Effector CD4-positive, alpha-beta T cell (primary cell): ENCODE measurements around the gene UBE2R2.
A peak's percentile ranks its signal among the peaks of the same experiment; 100 is the strongest.
"Not testable (repeated sequence)": the region's sequence is repeated elsewhere in the genome, so short reads cannot be mapped to it uniquely, and the experiment has no call there.

Experiments used
- DNase-seq: peaks from one replicate; pipeline ENCODE4 v3.0.0-alpha.2; 2020

Gene UBE2R2

DNA sequence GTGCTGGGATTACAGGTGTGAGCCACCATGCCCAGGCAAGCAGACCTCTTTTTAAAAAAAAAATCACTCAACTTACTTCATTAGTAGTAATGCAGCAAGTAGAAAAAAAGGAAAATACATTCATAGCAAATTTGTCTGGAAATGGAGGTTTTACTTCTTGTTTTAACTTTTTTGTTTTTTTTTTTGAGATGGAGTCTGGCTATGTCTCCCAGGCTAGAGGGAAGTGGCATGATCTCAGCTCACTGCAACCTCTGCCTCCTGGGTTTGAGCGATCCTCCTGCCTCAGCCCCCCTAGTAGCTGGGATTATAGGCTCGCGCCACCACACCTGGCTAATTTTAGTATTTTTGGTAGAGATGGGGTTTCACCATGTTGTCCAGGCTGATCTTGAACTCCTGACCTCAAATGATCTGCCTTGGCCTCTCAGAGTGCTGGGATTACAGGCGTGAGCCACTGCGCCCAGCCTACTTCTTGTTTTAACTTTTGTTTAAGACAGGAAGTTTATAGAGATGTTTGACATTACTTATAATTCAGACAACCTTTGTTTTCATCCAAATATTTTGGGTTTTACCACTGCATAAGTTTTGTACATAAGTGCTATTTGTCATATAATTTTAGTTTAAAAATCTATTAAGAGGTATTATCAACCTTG lies 26.5 kb downstream of the UBE2R2 start:
- DNase-seq, result no peak

GRCh38 chr9:33846231-33846630 lies 29.3 kb downstream of the UBE2R2 start:
- DNase-seq, result no peak

- DNase-seq, result not testable (repeated sequence)
These were observed 30.9 kb downstream of the UBE2R2 start for GRCh38 chr9:33847894-33848205.

DNA sequence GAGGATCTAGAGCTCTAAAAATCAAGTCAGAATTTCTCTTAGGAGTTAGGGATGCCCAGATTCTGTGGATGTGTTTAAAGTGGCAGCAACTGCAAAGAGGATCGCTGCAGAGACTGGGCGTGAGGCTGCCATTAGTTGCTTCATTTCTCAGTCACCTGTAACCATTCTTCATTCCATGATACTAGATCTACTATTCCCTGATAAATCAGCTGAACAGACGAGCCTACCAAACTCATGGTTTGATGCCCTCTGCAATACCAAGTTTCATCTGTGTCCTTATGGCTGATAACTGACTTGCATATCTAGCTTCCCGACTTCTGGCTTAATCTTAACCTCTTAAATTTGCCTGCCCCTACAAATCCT lies 33.3 kb downstream of the UBE2R2 start:
- no peak for DNase-seq

GRCh38 chr9:33850677-33851076 lies 33.7 kb downstream of the UBE2R2 start:
- no peak for DNase-seq

DNA sequence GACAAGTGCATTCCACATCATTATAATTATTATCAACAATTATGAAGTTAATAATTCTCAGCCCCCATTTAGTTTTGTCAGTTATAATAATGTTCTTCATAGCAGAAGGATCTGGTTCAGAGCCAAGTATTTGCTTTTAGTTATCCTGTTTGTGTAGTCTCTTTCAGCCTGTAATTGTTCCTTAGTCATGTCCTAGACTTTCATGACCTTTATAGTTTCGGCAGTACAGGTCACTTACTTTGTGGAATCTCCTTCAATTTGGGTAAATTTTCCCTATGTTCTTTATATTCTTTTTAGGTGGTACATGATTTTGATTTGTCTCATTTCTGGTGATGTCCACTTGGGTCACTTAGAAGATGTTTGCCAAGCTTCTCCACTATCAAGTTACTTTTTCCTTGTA lies 34.3 kb downstream of the UBE2R2 start:
- no peak for DNase-seq

GRCh38 chr9:33852216-33852826 lies 35.4 kb downstream of the UBE2R2 start:
- DNase-seq, result peak; percentile 54

DNA sequence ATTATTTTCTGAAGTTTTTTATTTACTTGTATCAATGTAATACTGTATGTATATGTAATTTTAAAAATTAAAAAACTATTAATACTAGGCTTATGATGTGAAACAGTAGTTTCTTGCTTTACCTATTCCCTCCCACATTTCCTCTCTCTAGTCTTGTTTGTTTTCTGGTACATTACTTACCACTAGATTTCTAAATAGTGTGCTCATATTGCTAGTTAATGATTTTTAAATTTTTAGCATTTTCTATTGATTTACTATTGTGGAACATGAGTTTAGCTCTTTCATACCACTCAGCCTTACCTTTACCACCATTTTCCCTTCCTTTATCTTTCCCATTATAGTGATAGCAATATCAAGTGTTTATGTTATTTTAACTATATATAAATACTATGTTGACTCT lies 39.3 kb downstream of the UBE2R2 start:
- no peak for DNase-seq

GRCh38 chr9:33858423-33858822 lies 41.5 kb downstream of the UBE2R2 start:
- DNase-seq, result no peak

DNA sequence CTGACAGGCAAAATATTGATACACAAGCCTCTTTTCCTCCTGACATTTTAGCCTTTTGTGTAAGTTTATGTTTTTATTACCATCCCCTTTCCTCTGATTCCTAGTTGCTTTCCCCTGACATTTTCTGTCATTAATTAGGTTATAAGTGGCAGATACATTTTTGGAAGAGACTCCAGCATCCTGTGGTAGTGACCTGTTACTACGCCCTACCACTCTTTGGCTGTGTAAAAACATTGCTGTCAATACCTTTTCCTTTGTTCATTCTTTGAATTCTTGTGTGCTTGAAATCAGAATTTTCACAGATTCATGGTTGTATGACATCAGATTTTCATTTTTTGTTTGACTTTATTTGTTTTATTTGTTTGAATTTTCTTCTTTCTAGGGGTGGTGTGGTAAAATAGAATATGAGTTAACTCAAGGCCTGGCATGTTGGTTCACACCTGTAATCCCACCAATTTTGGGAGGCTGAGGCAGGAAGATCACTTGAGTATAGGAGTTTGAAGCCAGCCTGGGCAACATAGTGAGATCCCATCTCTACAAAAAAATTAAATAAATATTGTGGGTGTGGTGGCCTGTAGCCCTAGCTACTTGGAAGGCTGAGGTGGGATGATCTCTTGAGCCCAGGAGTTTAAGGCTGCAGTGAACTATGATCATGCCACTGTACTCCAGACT lies 43.4 kb downstream of the UBE2R2 start:
- DNase-seq, result no peak

- DNase-seq, result no peak
These were observed 45.0 kb downstream of the UBE2R2 start for GRCh38 chr9:33861917-33862453.

DNA sequence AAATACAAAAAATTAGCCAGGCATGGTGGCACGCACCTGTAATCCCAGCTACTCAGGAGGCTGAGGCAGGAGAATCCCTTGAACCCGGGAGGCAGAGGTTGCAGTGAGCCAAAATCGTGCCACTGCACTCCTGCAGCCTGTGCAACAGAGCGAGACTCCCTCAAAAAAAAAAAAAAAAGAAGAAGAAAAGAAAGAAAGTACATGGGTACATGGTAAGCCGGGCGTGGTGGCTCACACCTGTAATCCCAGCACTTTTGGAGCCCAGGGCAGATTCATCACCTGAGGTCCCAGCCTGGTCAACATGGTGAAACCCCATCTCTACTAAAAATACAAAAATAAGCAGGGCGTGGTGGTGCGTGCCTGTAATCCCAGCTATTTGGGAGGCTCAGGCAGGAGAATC lies 46.1 kb downstream of the UBE2R2 start:
- DNase-seq, result not testable (repeated sequence)

DNA sequence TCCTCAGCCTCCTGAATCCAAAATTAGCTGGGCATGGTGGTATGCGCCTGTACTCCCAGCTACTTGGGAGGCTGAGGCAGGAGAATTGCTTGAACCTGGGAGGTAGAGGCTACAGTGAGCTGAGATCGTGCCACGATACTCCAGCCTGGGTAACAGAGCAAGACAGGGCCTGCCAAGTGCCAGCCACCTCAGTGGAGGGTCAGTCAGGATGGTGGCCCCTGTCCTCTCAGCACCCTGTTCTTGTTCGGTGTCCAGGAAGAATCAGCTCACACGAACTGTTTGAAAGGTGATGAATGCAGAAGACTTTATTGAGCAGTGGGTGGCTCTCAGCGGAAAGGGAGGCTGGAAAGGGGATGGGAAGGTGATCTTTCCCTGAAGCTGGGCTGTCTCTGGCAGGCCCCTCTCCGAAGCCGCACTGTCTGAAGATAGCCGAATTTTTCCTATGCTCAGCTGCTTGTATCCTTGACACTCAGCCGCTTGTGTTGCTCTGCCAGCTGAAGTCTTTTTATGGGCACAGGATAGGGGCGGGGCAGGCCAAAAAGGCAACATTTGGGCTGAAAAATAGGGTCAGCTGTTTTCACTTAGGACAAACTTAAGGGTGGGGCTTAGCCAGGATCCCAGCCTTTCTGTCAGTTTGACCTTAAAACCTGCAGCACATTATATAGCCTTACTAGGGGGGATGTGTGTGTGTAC lies 50.9 kb downstream of the UBE2R2 start:
- no peak for DNase-seq

DNA sequence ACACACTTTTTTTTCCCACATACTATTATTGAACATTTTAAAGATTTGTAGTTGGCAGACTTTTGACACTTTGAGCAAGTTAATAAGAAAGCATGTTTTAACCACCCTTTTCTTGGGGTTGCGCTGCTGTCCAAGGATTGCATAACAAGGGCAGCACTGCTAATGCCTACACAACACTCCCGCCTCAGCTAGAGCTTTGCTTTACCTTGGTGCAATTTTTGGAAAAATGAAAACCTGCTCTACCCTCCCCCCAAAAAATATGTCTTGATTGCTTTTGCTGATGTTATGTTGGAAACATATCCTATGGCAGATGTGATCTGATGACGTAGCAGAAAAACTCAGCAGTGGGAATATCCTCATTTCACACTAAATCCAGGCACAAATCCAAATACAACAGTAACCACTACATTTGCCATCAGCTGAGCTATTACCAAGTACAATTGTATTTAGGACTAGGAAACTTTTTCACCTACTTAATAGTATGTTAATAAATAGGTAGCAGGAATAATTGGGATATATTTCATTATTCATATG lies 51.5 kb downstream of the UBE2R2 start:
- no peak for DNase-seq

GRCh38 chr9:33869243-33869642 lies 52.3 kb downstream of the UBE2R2 start:
- DNase-seq, result not testable (repeated sequence)

- DNase-seq, result no peak
These were observed 60.9 kb downstream of the UBE2R2 start for GRCh38 chr9:33877727-33878489.

- no peak for DNase-seq
These were observed 61.9 kb downstream of the UBE2R2 start for GRCh38 chr9:33878691-33879366.

GRCh38 chr9:33880211-33881089 lies 63.5 kb downstream of the UBE2R2 start:
- DNase-seq, result no peak

GRCh38 chr9:33881635-33882034 lies 64.7 kb downstream of the UBE2R2 start:
- no peak for DNase-seq

DNA sequence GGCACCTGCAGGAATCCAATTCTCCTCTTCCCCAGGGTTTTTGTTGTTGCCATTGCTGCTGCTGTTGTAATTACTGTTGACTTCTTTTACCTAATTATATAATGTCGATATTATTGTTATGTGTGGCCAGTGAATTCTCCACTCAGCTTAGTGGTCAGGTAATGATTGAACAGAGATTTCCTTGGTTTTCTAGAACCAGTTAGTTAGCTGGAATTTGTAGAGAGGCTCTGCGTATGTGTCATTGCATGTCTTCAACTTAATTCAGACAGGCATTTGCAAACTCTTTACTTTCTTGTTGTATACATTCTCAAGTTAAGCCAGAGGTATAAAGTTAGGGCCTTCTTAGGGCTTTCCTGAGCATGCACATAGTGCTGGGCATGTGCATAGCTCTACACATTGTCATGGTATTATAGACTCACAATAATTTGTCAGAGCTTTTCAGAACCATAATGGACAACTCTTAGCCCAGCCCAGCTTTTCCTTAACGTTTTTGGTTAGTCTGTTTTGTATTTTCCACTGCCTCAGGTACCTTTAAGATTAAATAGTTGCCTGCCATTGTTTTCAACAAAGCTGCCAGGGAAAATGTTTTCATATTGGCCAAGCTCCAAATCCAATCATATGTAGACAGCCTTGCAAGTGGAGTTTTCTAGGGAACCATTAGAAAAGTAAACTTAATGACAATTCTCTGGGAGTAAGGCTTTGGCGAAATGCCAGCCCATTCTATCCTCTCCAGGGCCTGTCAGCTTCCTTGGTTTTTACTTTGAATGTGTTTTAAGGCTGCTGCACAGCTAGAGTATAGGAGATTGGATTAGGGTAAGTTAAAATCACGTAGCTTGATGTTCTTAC lies 68.1 kb downstream of the UBE2R2 start:
- DNase-seq, result no peak
